ENCODE measurements around the gene ZNF423. TPM values are rescaled to one million over a fixed set of nuclear protein-coding genes. Genes with fewer than 3 reads are reported as not detected.

The ZNF423 gene
- total RNA-seq, 2 experiments from 2014 or later: not detected

GRCh38 chr16:49738001-49738400 is 117.9 kb downstream of the ZNF423 start:
- Mint-ChIP-seq H3K4me3 (no peak overlapping the region), H3K27ac (no peak overlapping the region), H3K27me3 (no peaks in the 10 kb centered on the region), H3K36me3 (ENCODE audit: low read depth) (no peaks in the 10 kb centered on the region), H3K9me3 (no peaks in the 10 kb centered on the region), H3K4me1 (no peaks in the 10 kb centered on the region)
- ChIA-PET POLR2A (no interaction called here), CTCF (no interaction called here)
- no peak for DNase-seq

GRCh38 chr16:49737541-49737940 is 118.4 kb downstream of the ZNF423 start:
- Mint-ChIP-seq H3K4me3 (no peak overlapping the region), H3K4me1 (no peaks in the 10 kb centered on the region), H3K36me3 (ENCODE audit: low read depth) (no peaks in the 10 kb centered on the region), H3K27ac (no peak overlapping the region), H3K27me3 (no peaks in the 10 kb centered on the region), H3K9me3 (no peaks in the 10 kb centered on the region)
- DNase-seq: no peak
- ChIA-PET POLR2A (no interaction called here), CTCF (no interaction called here)

GRCh38 chr16:49734331-49734730 is 121.6 kb downstream of the ZNF423 start:
- Mint-ChIP-seq H3K4me3 (no peak overlapping the region), H3K27me3 (no peaks in the 10 kb centered on the region), H3K36me3 (ENCODE audit: low read depth) (no peaks in the 10 kb centered on the region), H3K9me3 (peaks cover 3% of the 10 kb centered on the region), H3K4me1 (no peaks in the 10 kb centered on the region), H3K27ac (no peak overlapping the region)
- DNase-seq: no peak
- ChIA-PET CTCF (no interaction called here), POLR2A (no interaction called here)

GRCh38 chr16:49733313-49734009 is 122.5 kb downstream of the ZNF423 start:
- no peaks in the 10 kb centered on the region for H3K36me3 Mint-ChIP-seq (ENCODE audit: low read depth)
- peaks cover 3% of the 10 kb centered on the region for H3K9me3 Mint-ChIP-seq
- ChIA-PET POLR2A (no interaction called here), CTCF (no interaction called here)
- no peaks in the 10 kb centered on the region for H3K27me3 Mint-ChIP-seq
- H3K4me1 Mint-ChIP-seq: no peaks in the 10 kb centered on the region
- no peak overlapping the region for H3K4me3 Mint-ChIP-seq
- no peak overlapping the region for H3K27ac Mint-ChIP-seq
- no peak for DNase-seq

- DNase-seq: no peak
- H3K27me3 Mint-ChIP-seq: no peaks in the 10 kb centered on the region
- no peak overlapping the region for H3K4me3 Mint-ChIP-seq
- CTCF ChIA-PET: no interaction called here
- POLR2A ChIA-PET: no interaction called here
- H3K27ac Mint-ChIP-seq: no peak overlapping the region
- no peaks in the 10 kb centered on the region for H3K36me3 Mint-ChIP-seq (ENCODE audit: low read depth)
- no peaks in the 10 kb centered on the region for H3K4me1 Mint-ChIP-seq
- H3K9me3 Mint-ChIP-seq: peaks cover 3% of the 10 kb centered on the region
Measured at GRCh38 chr16:49731911-49732310, 124.0 kb downstream of the ZNF423 start.

- no peaks in the 10 kb centered on the region for H3K36me3 Mint-ChIP-seq (ENCODE audit: low read depth)
- no peak overlapping the region for H3K27ac Mint-ChIP-seq
- H3K4me3 Mint-ChIP-seq: no peak overlapping the region
- peaks cover 3% of the 10 kb centered on the region for H3K9me3 Mint-ChIP-seq
- ChIA-PET POLR2A (no interaction called here), CTCF (no interaction called here)
- H3K4me1 Mint-ChIP-seq: no peaks in the 10 kb centered on the region
- no peaks in the 10 kb centered on the region for H3K27me3 Mint-ChIP-seq
- no peak for DNase-seq
Measured at GRCh38 chr16:49730772-49731171, 125.1 kb downstream of the ZNF423 start.

DNA sequence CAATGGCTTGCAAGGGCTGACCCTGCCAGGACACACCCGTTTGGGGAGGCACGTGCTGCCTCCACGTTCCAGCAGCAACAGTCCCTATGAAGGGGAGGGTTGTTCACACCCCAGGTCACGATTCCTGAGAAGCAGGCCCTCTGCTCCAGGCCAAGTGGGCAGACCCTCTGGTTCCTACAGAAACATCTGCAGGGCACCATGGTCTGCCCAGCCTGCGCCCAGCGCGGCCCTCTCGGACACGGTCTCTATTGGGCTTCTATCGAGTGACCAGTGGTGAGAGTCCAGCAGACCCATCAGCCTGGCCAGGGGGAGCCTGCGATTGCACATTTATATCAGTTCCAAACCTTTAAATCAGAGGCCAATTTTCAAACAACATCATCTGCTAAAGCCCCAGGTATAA is 128.3 kb downstream of the ZNF423 start:
- CTCF ChIA-PET: no interaction called here
- Mint-ChIP-seq H3K36me3 (ENCODE audit: low read depth) (no peaks in the 10 kb centered on the region), H3K4me3 (no peak overlapping the region), H3K4me1 (no peaks in the 10 kb centered on the region), H3K27me3 (no peaks in the 10 kb centered on the region), H3K27ac (no peak overlapping the region), H3K9me3 (peaks cover 3% of the 10 kb centered on the region)
- DNase-seq: no peak
- POLR2A ChIA-PET: no interaction called here

DNA sequence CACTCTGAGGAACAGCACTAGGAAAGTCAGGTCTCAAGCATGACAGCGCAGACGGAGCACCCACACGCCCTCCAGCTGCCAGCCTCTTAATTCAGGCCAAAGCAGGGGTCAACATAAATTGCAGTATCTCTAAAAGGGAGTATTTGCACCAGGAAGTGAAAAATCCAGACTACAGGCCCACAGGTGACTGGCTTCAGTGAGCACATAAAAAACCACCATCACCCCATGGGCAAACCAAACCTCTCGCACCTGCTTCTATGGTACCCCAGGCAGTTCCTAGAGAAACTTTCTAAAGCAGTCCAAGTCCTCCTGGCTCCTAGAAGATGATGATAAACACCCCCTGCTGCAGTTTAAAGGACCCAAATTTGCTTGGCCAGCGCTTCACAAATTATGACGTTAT is 129.8 kb downstream of the ZNF423 start:
- POLR2A ChIA-PET: no interaction called here
- no peaks in the 10 kb centered on the region for H3K27me3 Mint-ChIP-seq

DNA sequence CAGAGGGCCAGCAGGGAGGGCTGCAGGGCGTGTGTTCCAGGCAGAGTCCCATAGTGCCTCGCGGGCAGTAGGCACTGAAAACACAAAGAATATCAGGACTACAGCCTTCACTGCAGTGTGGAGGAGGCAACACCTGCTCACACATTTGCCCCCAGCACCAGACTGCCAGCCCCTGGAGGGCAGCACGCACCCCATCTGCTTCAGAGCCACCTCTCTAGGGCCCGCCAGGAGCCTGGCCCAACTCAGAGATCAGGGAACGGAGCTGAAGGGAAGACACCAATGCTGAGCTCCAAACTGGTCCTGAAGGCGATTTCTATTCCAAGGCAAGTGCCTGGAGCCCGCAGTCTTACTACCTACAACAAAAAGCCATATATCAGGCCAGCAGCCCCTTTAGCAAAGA is 130.3 kb downstream of the ZNF423 start:
- Mint-ChIP-seq H3K9me3 (peaks cover 3% of the 10 kb centered on the region), H3K4me3 (no peak overlapping the region), H3K4me1 (no peaks in the 10 kb centered on the region), H3K27me3 (no peaks in the 10 kb centered on the region), H3K36me3 (ENCODE audit: low read depth) (no peaks in the 10 kb centered on the region), H3K27ac (no peak overlapping the region)
- ChIA-PET POLR2A (no interaction called here), CTCF (no interaction called here)
- DNase-seq: no peak

More for the DNA sequence above, 129.8 kb downstream of the ZNF423 start:
- peaks cover 3% of the 10 kb centered on the region for H3K9me3 Mint-ChIP-seq
- H3K4me3 Mint-ChIP-seq: no peak overlapping the region
- no peaks in the 10 kb centered on the region for H3K36me3 Mint-ChIP-seq (ENCODE audit: low read depth)
- CTCF ChIA-PET: no interaction called here
- no peaks in the 10 kb centered on the region for H3K4me1 Mint-ChIP-seq
- no peak for DNase-seq
- no peak overlapping the region for H3K27ac Mint-ChIP-seq

- no peak overlapping the region for H3K27ac Mint-ChIP-seq
- DNase-seq: no peak
- no peaks in the 10 kb centered on the region for H3K9me3 Mint-ChIP-seq
- no peaks in the 10 kb centered on the region for H3K4me1 Mint-ChIP-seq
- H3K27me3 Mint-ChIP-seq: no peaks in the 10 kb centered on the region
- no peaks in the 10 kb centered on the region for H3K36me3 Mint-ChIP-seq (ENCODE audit: low read depth)
- POLR2A ChIA-PET: no interaction called here
- no peak overlapping the region for H3K4me3 Mint-ChIP-seq
- CTCF ChIA-PET: no interaction called here
Measured at GRCh38 chr16:49724774-49725173, 131.1 kb downstream of the ZNF423 start.

GRCh38 chr16:49723310-49723709 is 132.6 kb downstream of the ZNF423 start:
- POLR2A ChIA-PET: no interaction called here
- no peak overlapping the region for H3K4me3 Mint-ChIP-seq
- H3K4me1 Mint-ChIP-seq: no peaks in the 10 kb centered on the region
- H3K27ac Mint-ChIP-seq: no peak overlapping the region
- CTCF ChIA-PET: no interaction called here
- no peaks in the 10 kb centered on the region for H3K9me3 Mint-ChIP-seq
- no peaks in the 10 kb centered on the region for H3K36me3 Mint-ChIP-seq (ENCODE audit: low read depth)
- H3K27me3 Mint-ChIP-seq: no peaks in the 10 kb centered on the region
- no peak for DNase-seq

DNA sequence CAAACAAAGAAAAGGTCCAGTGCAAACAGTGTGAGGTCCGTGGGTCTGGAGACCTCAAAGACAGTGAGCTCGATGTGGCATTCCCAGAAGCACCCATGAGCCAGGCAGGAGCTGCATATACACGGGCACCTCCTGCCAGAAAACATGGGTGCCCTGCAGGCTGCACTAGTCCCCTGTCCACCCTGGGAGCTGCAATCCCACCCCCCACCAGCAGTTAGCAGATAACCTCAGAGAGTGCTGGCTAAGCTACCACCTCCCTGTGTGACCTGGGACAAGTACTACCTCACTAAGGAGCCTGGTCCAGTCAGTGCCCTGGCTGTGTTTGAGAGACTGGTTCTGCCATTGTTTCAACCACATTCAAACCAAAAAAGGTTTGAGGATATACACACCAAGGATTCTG is 135.7 kb downstream of the ZNF423 start:
- no peaks in the 10 kb centered on the region for H3K27me3 Mint-ChIP-seq
- POLR2A ChIA-PET: no interaction called here

DNA sequence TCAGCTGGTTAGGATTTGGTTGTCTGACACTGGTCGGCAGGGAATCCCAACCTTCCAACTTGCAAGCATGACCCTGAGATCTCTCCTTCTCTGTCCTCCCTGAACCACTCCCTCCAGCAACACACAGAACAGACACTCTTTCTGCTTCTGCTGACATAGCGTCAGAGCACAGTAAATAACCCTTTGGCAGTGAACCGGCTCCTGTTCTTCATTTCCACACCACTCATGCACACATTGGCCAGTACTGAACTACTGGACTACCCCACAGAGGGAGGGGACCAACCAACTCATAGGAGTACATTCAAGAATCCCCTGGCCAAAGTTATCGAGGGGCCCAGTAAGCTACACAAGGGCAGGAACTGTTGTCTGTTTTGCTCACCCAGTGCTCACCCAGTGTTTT is 138.2 kb downstream of the ZNF423 start:
- Mint-ChIP-seq H3K4me1 (no peaks in the 10 kb centered on the region), H3K27me3 (no peaks in the 10 kb centered on the region), H3K27ac (no peak overlapping the region), H3K4me3 (no peak overlapping the region), H3K36me3 (ENCODE audit: low read depth) (no peaks in the 10 kb centered on the region), H3K9me3 (no peaks in the 10 kb centered on the region)
- CTCF ChIA-PET: no interaction called here
- POLR2A ChIA-PET: no interaction called here
- no peak for DNase-seq

More for the DNA sequence above, 135.7 kb downstream of the ZNF423 start:
- H3K27ac Mint-ChIP-seq: no peak overlapping the region
- H3K36me3 Mint-ChIP-seq (ENCODE audit: low read depth): no peaks in the 10 kb centered on the region
- no peak for DNase-seq
- H3K4me1 Mint-ChIP-seq: no peaks in the 10 kb centered on the region
- CTCF ChIA-PET: no interaction called here
- no peaks in the 10 kb centered on the region for H3K9me3 Mint-ChIP-seq
- no peak overlapping the region for H3K4me3 Mint-ChIP-seq

GRCh38 chr16:49716339-49716934 is 139.5 kb downstream of the ZNF423 start:
- Mint-ChIP-seq H3K27ac (no peak overlapping the region), H3K36me3 (ENCODE audit: low read depth) (no peaks in the 10 kb centered on the region), H3K27me3 (no peaks in the 10 kb centered on the region), H3K4me1 (no peaks in the 10 kb centered on the region), H3K4me3 (no peak overlapping the region), H3K9me3 (no peaks in the 10 kb centered on the region)
- ChIA-PET CTCF (no interaction called here), POLR2A (no interaction called here)
- no peak for DNase-seq

All from activated CD4-positive, alpha-beta memory T cell treated with anti-CD3 and anti-CD28 coated beads, Interleukin-2, amount 10 ng/mL, durations not matched to agents 7 days and 5 days (primary cell).